Measurements from ENCODE around the gene P3H3.

P3H3 gene

GRCh38 chr12:6827982-6828780 lies at the start of gene P3H3:
Gene P3H3, plus strand, starts transcription at chr12:6828407. Its CDS starts 34 bp downstream, at chr12:6828441.
- DNase-seq (ENCODE audit: low read depth in 2 of 3, low spot score in 1 of 3) = no peak

- peak; percentile 82 to 93 (median 86) for DNase-seq (ENCODE audit: low read depth in 2 of 3, low spot score in 1 of 3)
Measured at GRCh38 chr12:6778574-6779550, 49.3 kb upstream of the P3H3 start.

GRCh38 chr12:6779708-6780432 lies 48.3 kb upstream of the P3H3 start:
- DNase-seq (ENCODE audit: low read depth in 2 of 3, low spot score in 1 of 3) = no peak

- DNase-seq (ENCODE audit: low read depth in 2 of 3, low spot score in 1 of 3) = no peak
Measured at GRCh38 chr12:6780573-6780972, 47.6 kb upstream of the P3H3 start.

- no peak for DNase-seq (ENCODE audit: low read depth in 2 of 3, low spot score in 1 of 3)
Measured at GRCh38 chr12:6782119-6782518, 46.1 kb upstream of the P3H3 start.

- no peak for DNase-seq (ENCODE audit: low read depth in 2 of 3, low spot score in 1 of 3)
Measured at GRCh38 chr12:6782850-6783566, 45.2 kb upstream of the P3H3 start.

GRCh38 chr12:6783828-6784227 lies 44.4 kb upstream of the P3H3 start:
- DNase-seq (ENCODE audit: low read depth in 2 of 3, low spot score in 1 of 3) = no peak

GRCh38 chr12:6784296-6784695 lies 43.9 kb upstream of the P3H3 start:
- DNase-seq (ENCODE audit: low read depth in 2 of 3, low spot score in 1 of 3) = no peak

GRCh38 chr12:6784761-6785160 lies 43.4 kb upstream of the P3H3 start:
- DNase-seq (ENCODE audit: low read depth in 2 of 3, low spot score in 1 of 3) = no peak

GRCh38 chr12:6786416-6787094 lies 41.7 kb upstream of the P3H3 start:
- no peak for DNase-seq (ENCODE audit: low read depth in 2 of 3, low spot score in 1 of 3)

- no peak for DNase-seq (ENCODE audit: low read depth in 2 of 3, low spot score in 1 of 3)
Measured at GRCh38 chr12:6787309-6787708, 40.9 kb upstream of the P3H3 start.

- DNase-seq (ENCODE audit: low read depth in 2 of 3, low spot score in 1 of 3) = peak; percentile 81 to 85 (median 83)
Measured at GRCh38 chr12:6788972-6789924, 39.0 kb upstream of the P3H3 start, which contains the start of gene CD4. Gene CD4, plus strand, starts transcription at chr12:6789528. Its CDS starts 10,611 bp downstream, at chr12:6800139.

GRCh38 chr12:6790496-6791150 lies 37.6 kb upstream of the P3H3 start:
- DNase-seq (ENCODE audit: low read depth in 2 of 3, low spot score in 1 of 3) = no peak

GRCh38 chr12:6791931-6792520 lies 36.2 kb upstream of the P3H3 start:
- no peak for DNase-seq (ENCODE audit: low read depth in 2 of 3, low spot score in 1 of 3)

GRCh38 chr12:6792522-6793201 lies 35.5 kb upstream of the P3H3 start:
- DNase-seq (ENCODE audit: low read depth in 2 of 3, low spot score in 1 of 3) = no peak

- DNase-seq (ENCODE audit: low read depth in 2 of 3, low spot score in 1 of 3) = no peak
Measured at GRCh38 chr12:6795088-6795487, 33.1 kb upstream of the P3H3 start.

GRCh38 chr12:6796576-6796975 lies 31.6 kb upstream of the P3H3 start:
- no peak for DNase-seq (ENCODE audit: low read depth in 2 of 3, low spot score in 1 of 3)

Measured in stimulated activated CD4-positive, alpha-beta T cell treated with anti-CD3 and anti-CD28 coated beads, Interleukin-12 subunit alpha, Interleukin-12 subunit beta, amount 100 ng/mL, for 48 hours (primary cell).